HG03064 (cell line): ENCODE data around the gene KCTD16.

Experiments used
- ATAC-seq: cut with Tn5 transposase; IDR thresholded peaks from one replicate; pipeline ENCODE4 v1.9.1; 2021; ENCODE audit warnings: low read depth; ENCODE audit not compliant: unreplicated experiment

The KCTD16 gene

DNA sequence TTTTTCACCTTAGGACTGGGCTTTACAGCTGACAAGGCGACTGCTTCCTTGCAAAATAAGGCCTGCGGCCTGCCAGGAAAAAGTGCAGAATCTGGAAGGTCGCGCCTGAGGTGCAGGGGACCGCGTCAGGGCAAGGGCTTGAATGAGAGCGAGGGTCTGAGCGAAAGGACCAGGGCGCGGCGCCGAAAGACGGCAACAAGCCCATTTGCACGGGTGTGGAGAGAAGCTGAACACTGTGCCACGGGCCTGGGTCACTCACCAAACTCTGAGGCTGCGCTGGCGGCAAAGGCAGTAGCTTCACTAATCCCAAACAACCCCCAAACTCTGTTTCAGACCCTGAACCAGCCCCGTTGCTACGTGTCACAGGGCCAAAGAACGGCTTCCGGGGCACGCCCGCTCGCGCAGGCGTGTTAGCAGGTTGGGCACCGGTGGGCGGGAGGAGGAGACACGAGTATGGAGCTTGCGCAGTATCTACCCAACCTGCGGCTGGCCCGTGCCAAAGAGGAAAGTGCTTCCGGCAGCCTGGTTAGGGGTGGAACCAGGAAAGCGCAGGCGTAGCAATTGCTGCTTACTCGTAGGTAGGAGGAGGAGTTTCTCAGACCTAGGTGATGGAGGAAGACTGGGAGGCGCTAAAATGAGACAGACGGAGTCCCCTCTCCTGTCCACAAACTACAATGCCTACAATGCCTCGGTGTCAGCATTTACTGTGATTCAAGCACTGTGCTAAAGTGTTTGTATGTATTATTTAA lies at the start of gene KCTD16, which contains the start of gene YIPF5:
KCTD16 (plus strand) TSS at position 598 of the 749 bp plus-strand sequence.
YIPF5 (minus strand) TSS at position 384 of the 749 bp plus-strand sequence. CDS start 704 bp downstream, outside the sequence.
- ATAC-seq, result peak; percentile 100

DNA sequence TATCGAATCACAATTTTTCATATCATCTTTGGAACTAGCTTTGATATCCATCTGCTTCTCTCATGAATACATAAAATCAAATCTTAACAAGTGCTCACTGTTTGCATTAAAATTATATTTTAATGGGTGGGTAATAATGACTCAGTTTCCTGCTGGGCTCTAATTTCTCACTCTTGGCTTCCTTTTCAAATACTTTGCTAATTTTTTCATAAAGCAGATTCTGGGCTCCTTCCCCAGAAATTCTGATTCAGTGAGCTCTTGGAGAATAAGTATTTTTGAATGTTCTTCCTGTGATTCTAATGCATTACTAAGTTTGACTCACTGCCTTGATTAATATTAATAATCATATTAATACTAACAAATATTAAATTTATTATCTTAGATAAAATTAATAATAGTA lies 49.1 kb upstream of the KCTD16 start:
- ATAC-seq, result no peak

DNA sequence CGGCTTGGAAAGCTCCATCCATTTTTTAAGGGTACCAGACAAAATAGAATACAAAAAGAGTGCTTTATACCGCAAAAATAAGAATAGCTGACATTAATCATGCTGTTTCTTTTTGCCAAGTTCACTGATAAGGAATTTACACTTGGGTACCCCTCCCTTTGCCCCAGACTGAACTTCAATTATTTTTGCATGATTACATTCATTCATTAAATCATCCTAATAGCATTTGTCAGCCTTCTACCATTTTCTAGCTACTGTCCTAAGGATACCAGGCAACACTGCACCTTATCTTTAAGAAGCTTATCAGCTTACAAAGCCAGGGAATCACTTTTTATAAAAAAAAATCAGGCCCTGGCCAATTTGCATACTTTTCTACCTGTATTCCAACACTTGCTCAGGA lies 48.6 kb upstream of the KCTD16 start:
- ATAC-seq, result no peak

DNA sequence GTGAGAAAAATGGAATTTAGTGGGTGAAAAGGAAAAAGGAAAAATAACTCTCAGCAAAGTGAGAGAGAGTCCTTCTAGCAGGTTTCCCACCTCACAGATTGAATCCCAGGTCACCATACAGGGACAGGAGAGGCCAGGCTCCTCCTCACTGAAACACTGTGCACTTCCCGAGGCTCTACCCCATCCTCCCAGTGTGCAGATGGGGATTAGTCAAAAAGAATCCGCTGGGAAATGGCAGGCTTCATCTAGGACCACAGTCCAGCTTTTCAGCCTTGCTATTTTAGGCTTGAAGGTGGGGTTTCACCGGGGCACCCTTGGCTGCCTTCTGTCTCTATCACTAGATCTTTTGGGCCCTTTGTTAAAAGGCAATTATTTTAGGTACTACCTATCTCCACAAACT lies 48.0 kb upstream of the KCTD16 start:
- no peak for ATAC-seq

DNA sequence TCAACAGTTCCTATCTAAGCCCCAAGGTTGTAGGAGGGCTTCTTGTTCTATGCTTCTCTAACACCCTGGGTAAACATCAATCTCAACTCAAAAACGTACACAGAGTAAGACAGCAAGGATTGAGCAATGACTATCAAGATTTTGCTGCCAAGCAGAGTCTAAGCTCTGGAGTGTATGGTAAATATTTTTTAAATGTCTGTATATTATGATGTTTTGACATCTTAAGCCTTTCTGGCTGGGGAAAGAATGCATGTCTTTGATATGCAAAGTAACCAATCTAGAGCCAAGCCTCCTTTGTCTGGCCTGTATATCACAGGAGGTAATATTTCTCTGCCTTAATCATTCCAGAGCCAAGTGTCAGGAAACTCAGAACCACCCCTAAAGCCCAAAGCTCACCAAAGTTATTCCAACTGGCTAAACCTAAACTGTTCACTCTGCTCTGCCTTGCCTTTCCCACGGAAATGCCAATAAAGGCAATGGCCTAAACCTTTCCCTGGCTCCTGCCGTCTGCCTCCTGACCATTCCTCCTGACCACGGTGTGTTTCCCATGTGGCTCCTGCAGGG lies 45.4 kb upstream of the KCTD16 start:
- ATAC-seq, result no peak

DNA sequence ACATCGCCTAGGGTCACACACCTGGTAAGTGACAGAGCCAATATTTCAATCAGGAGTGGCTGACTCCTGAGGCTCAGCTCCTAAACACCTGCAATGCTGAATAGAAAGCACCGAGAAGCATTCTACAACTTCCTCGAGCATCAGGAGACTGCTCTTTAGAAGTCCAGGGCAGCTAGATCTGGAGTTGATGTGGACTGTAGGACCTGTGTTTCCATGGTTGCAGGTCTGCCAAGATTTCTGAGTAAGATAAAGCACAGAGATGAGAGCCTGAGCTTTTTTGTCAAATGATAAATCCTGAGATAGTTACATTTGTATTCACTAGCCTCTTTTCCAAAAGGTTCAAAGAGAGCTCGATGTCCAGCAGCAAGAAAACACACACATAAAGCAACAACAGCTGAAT lies 44.0 kb upstream of the KCTD16 start:
- no peak for ATAC-seq

DNA sequence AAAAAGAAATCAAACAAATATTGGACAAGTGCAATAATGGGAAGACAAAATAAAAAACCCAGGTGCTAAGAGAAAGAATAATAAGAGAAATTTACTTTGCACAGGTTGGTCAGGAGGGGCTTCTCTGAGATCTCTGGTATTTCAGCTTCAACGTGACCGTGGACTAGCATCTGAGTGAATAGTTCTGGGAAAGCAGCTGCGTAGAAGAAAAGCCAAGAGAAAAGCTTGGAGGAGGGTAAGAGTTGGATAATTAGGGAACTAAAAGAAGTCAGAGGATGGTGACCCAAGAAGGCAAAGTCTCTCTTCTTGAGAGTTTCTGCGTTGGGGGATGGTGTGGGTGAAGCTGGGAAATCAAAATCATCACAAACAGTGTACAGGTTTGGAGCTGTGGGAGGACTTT lies 41.8 kb upstream of the KCTD16 start:
- ATAC-seq, result no peak

DNA sequence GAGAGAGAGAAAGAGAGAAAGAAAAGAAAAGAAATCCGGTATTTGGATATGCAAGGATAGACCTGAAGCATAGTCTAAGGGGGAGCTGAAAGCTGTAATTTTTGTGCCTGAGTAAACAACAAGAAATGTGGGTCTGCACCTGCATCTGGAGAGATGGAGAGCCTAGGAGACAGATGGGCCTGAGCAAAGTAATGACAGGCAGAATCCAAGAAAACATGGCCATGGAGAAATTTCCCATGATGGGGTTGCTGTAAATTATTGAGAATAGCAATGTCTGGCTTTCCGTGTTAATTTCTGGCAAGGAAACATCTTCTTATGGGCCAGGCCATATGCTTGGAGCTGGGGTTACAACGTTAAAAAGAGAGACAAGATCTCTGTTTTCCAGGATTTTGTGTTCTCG lies 40.4 kb upstream of the KCTD16 start:
- no peak for ATAC-seq

DNA sequence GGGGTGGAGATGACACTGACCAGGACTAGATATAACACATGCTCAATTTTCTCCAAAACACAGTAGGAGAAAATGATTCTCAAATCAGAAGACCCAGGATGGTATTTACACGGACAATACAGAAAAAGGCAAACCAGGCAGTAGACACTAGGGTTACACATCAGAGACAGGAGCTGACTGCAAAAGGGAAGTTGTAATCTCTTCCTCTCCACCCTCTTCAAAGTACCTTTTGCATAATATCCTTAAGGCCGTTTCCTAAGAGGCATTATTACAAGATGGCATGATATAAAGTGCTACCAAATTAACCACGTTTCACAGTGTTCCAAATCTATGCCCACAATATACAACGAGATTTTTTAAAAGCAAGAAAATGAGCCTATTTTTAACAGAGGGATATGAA lies 39.4 kb upstream of the KCTD16 start:
- no peak for ATAC-seq

DNA sequence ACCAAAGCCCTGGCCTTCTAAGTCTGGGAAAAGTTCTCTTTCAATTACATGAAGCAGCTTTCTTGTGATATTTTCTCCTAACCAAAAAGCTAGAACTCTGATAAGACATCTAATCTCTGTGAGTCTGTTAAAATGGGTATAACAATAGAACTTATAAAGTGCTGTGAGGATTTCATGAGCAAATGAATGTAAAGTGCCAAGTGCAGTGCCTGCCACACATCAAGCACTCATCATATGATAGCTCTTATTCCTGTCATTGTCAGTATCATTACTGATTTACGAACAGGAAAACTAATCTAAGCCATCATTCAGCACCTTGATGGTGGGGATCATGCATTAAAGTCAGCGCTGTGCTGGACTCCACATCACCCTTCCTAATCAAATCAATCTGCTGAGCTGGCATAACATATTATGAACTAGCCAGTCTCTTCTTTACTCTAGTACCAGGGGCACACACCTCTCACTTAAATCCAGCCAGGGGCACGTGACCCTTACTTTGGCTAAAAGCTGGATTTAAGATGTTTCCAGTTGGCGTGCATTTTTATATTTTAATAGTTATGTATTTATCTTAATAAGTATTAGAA lies 37.5 kb upstream of the KCTD16 start:
- ATAC-seq, result no peak

DNA sequence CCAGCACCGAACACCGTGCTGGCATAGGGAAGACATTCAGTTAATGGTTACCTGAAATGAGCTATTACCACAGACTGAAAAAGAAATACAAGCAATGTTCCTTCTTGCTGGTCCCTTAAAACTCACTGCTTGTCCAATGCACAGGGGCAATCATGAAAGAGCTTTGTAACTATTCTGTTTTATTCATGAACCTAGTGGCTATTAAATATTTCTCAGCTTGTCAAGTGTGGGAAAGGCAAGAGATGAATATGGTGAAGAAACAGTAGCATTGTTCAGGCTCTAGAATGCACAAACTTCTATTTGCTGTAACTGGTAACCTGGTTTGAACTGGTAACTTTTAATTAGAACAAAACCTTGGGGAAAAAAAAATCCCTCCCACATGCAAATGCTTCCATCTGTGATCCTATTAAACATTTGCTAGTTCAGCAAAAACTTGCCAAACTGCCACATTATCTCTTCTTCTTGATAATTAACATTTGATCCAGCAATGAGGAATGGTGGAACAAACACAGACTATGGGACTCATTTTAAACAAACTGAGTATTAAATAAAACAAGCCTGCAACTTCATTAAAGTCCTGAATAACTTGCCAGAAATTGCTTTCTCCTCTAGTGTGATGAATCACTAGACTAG lies 36.4 kb upstream of the KCTD16 start:
- ATAC-seq, result no peak

DNA sequence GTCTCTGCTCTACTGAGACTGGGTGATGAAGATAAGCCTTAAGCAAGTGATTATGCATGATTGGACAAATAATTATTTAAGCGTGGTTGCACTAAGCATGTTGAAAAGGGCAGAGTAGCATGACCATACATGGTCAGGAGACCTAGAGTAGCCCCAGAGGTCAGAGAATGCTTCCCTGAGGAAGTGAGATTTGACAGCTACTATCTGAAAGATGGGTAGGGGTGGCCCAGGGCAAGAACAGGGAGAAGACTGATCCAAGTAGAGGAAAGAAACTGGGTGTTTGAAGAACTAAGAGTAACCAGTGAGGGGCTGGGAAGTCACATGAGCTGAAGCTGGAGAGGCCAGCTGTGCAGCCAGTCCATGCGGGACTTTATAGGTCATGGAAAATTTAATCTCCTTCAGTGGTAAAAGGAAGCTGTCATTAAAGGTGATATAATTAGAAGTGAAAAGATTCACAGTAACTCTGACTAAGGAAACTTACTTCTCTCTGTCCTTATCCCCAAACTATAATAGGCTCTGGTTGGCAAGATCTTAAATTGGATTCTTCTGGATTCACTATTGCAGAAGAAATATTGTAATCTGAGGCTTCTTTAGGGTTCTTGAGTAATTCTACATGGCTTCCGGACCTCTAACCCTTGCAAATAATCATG lies 35.4 kb upstream of the KCTD16 start:
- no peak for ATAC-seq

DNA sequence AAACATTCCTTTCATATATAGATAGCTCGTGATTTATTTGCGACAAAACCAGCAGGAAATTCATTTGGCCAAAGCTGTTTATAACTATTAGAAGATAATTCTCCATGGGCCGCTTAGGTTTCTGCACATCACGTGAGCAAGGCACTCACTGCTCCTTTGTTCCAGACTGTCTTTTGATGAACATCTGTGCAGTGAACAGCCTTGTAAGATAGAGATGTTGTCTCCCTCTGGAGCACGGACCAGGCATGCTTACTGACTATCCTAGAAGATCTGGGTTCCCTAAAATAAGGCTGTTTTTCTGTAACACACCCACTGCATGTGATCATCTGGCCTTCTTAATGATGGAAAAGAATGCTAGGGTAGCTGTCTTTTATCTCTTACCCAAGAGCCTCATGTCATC lies 31.1 kb upstream of the KCTD16 start:
- no peak for ATAC-seq

DNA sequence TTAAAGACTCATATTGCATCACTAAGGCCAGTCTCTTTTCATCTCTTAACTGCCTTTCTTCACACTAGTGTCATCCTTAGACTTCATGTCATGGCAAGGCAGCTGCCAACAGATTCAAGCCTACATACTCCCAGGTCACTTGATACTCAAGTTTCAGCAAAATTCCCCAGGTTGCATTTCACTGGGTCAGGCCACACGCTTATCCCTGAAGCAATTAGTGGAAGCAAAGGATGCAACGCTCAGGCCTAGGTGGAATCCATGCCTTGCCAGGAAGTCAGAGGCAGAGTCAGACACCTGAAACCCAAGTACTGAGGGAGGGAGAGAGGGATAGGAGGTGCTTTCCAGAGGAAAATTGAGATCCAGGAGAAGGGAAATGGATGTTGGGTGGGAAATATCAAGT lies 29.1 kb upstream of the KCTD16 start:
- ATAC-seq, result peak; percentile 8

DNA sequence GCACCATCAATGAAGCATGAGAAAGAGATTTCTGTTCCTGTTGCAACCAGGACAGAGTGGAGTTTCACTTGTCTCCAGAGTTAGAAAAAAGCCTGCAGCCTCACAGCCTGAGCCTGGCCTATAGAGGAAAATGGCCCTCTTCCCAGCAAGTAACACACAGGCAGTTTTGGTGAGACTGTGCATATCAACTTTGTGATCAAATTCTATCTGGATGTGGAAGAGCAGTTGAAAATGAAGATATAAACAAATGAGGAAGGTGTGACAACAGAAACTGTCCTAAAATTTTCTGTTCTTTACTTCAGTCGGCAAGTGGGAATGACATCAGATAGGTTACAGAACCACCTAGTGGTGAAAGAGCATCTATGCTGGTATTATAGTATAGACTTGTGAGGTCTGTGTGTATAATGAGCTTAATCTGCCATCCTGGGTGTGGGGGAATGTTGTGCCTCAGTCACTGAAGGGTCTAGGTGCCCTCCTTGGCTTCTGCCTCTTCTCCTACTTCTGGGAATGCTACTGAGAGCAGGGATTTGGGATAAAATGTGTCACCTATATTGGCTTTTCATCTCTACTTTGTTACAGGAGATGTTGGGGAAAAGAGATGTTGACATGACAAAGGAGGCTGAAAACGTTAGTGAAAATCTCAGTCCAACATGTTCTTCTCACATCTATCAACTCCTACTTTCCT lies 28.4 kb upstream of the KCTD16 start:
- peak; percentile 97 for ATAC-seq

DNA sequence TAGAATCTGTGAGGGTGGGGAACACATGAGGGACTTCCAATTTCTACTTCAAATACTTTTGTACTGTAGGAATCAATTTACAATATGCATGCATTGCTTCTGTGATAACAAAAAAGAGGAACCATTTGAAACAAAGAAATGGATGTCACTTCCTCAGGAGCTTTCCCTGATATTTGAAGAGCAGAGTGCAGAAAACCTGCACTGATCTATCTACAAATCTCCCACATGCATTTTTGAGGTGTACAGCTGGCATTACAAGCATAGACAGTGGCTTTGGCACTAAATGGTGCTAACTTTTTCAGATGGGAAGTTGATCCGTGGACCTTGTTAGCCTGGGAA lies 27.9 kb upstream of the KCTD16 start:
- no peak for ATAC-seq

DNA sequence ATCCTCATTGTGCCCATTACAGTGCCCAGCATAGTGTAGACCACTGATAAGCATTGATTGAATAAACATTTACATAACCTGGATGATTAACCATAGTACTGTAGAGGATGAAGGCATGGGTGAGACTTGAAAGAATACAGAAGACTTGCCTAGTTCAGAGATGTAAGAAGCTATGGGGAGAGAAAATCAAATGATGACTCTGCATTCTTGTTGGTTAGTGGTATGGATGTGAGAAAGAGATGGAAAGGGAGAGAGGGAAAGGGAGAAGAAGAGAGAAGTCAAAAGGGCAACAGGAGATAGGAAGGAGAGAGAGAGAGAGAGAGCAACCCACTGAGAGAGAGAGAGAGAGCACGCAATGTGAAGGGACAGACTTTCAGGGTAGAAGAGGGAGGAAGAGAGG lies 27.0 kb upstream of the KCTD16 start:
- no peak for ATAC-seq

DNA sequence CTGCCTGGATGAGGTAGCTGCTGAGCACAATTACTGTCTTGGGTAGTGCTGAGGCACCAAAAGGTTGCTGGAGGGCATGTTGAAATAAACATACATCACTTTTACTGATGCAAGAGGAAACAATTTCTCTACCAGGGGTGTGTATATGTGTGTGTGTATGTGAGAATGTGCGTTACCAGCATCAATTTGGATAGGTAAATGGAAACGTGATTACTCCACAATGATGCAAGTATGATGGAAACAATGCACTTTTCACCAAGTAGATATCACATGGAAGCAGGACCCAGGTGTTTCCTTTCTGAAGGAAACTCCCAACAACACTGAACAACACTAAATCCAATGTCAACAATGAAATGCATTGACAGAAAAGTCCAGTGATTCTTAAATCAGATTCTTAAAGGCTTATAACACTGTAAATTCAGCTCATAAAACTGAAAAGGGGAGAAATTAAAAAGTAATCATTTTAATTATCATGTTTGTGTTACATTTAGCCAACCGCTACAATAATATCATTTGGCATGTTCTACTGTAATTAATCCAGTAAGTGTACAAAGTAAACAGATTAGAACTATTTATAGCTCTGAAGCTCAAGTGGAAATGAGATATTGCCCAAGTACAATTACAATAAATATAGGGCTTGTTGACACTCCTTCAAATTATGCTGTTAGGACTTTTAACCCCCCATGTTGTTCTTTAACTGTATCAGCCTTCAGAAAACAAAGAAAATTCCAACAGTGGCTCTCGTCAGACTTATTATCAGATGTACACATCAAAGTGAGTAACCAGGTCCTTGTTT lies 25.5 kb upstream of the KCTD16 start:
- ATAC-seq, result no peak

DNA sequence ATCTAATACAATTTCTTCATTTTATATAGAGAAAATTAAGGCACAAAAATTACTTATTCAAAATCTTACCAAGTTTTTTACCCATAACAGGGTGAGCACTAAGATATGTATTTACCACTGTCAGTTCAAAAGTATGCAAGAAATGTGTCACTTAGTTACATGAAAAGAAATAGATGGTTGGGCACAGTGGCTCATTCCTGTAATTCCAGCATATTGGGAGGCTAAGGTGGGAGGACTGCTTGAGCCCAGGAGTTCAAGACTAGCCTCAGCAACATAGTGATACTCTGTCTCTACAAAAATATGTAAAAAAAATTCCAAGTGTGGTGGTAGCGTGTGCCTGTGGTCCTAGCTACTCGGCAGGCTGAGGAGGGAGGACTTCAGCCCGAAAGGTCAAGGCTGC lies 19.6 kb upstream of the KCTD16 start:
- no peak for ATAC-seq

DNA sequence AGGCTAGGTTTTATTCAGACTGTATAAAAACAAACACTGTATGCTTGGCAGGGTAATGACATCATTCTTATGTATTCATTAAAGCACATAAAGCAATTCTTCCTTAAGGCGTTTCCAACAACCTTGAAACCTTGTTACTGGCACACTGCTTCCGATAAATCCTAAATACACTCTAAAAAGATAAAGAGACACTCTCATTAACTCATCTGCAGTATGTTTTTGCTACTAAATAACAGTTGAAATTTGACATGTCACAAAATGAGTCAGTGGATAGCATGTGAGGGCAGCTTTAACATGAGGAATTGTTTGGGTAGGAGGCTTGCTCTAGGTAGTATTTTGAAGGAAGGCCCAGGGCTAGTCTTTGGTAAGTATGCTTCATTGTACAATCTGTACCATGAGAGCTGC lies 13.9 kb upstream of the KCTD16 start:
- no peak for ATAC-seq
